Stomach (tissue), 4 donors: ENCODE data around the gene CPVL.

ENCODE experiments used
- CTCF ChIP-seq, 7 experiments: fragments of 450-650 bp in 4 of 7; fragments of 200-600 bp in 3 of 7; sonication (generic) in 3 of 7; IDR thresholded peaks; one replicate each; pipeline ENCODE4 v1.5.1; 2016 to 2019; ENCODE audit warnings: antibody characterized with exemption in 7 of 7, control low read depth in 2 of 7, mild to moderate bottlenecking in 1 of 7
- POLR2A ChIP-seq, 4 donors: fragments of 450-650 bp; IDR thresholded peaks; one replicate each; pipeline ENCODE4 v1.6.1; 2016; ENCODE audit warnings: antibody characterized with exemption in 4 of 4, control low read depth in 2 of 4, mild to moderate bottlenecking in 1 of 4, moderate library complexity in 1 of 4

DNA sequence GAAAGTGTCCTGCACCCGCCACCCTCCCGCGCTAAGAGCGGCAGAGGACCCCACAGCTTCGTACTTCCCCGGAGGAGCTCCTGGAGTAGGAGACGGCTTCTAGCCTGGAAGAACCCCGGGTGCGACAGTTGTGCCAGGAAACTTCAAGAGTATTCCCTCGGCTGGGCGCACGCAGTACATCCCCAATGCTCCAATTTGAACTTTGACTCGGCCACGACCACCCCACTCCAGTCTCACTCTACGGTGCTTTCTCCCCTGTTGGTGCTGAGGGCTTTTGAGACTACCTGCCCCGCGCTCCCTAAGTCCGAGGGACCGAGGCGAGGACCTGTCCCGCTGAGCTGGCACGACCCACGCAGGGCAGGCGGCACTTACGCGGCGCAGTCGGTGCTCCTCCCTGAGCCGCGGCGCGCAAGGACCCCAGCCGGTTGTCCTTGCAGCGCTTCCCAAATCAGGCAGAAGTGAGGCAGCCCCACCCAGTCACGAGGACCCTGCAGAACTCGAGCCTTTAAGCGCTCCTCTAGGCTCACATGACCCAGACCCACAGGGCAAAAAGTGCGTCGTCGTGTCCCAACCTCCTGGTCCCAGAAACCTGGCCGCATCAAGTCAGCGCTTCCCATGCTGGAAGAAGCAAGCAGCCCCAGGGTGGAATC, at the start of gene CPVL:
- no peak for TF ChIP-seq POLR2A (IDR thresholded peaks at IDR 0.05)
- no peak for TF ChIP-seq CTCF (IDR thresholded peaks at IDR 0.05)
